H1 (cell line): ENCODE results near the gene SLC25A36. TPM values are rescaled to one million over a fixed set of nuclear protein-coding genes. Genes with fewer than 3 reads are reported as not detected.

Source experiments
- CTCF ChIA-PET: fragments of 300-600 bp; sonication (Branson Sonifier 250); formaldehyde crosslinking; loops from one replicate; lab custom pipeline; 2021; ENCODE audit not compliant: partially characterized antibody; lab: Charles Lee
- POLR2A ChIA-PET: fragments of 300-600 bp; sonication (Branson Sonifier 250); formaldehyde crosslinking; loops from one replicate; lab custom pipeline; 2021; ENCODE audit warnings: inconsistent platforms; ENCODE audit not compliant: partially characterized antibody; lab: Charles Lee
- DNase-seq, 2 experiments: peaks; one replicate each; pipeline versions ENCODE4 v3.0.0 to v3.0.0-alpha.2; 2010 to 2022; ENCODE audit warnings: low spot score in 2 of 2, low read depth in 1 of 2, mixed read lengths in 1 of 2
- FAIRE-seq: peaks from 2 replicates; lab custom pipeline; 2011; peaks lifted over from hg19 to GRCh38; lab: Jason Lieb, UNC
- H2AFZ ChIP-seq: 2 replicates; pipeline ENCODE4 v1.8.1; 2012; ENCODE audit warnings: low read length, inconsistent platforms
- H2AK5ac ChIP-seq: 2 replicates; pipeline ENCODE4 v1.6.1; 2013; ENCODE audit warnings: low read depth, low read length
- H2BK120ac ChIP-seq: replicated peaks from 2 replicates; pipeline ENCODE3; 2013; ENCODE audit warnings: low read depth, low read length, inconsistent platforms
- H2BK12ac ChIP-seq: 2 replicates; pipeline ENCODE4 v1.6.1; 2013; ENCODE audit warnings: low read depth, low read length
- H2BK15ac ChIP-seq: 2 replicates; pipeline ENCODE4 v1.6.1; 2013; ENCODE audit warnings: low read length
- H2BK20ac ChIP-seq: 2 replicates; pipeline ENCODE4 v1.6.1; 2013; ENCODE audit warnings: low read length
- H2BK5ac ChIP-seq: 2 replicates; pipeline ENCODE4 v1.6.1; 2013; ENCODE audit warnings: low read depth, low read length
- H3K14ac ChIP-seq: 2 replicates; pipeline ENCODE4 v1.6.1; 2013; ENCODE audit warnings: inconsistent platforms; ENCODE audit not compliant: insufficient read length
- H3K18ac ChIP-seq: 2 replicates; pipeline ENCODE4 v1.6.1; 2013; ENCODE audit warnings: low read length; ENCODE audit errors: extremely low read depth
- H3K23ac ChIP-seq: 2 replicates; pipeline ENCODE4 v1.6.1; 2013; ENCODE audit warnings: inconsistent platforms; ENCODE audit not compliant: insufficient read length
- H3K23me2 ChIP-seq: 2 replicates; pipeline ENCODE4 v1.6.1; 2013; ENCODE audit warnings: low read depth, low read length
- H3K27ac ChIP-seq: 2 replicates; pipeline ENCODE4 v1.6.1; 2011; ENCODE audit warnings: low read depth, low read length, inconsistent platforms
- H3K27me3 ChIP-seq, 4 experiments: replicated peaks in 1 of 4; 1 replicate in 1 of 4; 2 replicates in 3 of 4; pipeline versions ENCODE4 v1.6.1 to v1.8.1; 2011 to 2013; ENCODE audit warnings: low read length in 3 of 4, mild to moderate bottlenecking in 3 of 4, inconsistent platforms in 2 of 4, mixed read lengths in 2 of 4, moderate library complexity in 1 of 4; ENCODE audit not compliant: control insufficient read depth in 3 of 4, insufficient read depth in 3 of 4; ENCODE audit errors: extremely low read depth in 1 of 4
- H3K36me3 ChIP-seq, 4 experiments: 2 replicates each; pipeline versions ENCODE4 v1.6.1 to v1.8.1; 2011 to 2013; ENCODE audit warnings: mild to moderate bottlenecking in 4 of 4, low read length in 3 of 4, moderate library complexity in 2 of 4, control low read depth in 1 of 4, inconsistent platforms in 1 of 4; ENCODE audit not compliant: insufficient read depth in 4 of 4, control insufficient read depth in 2 of 4
- H3K4ac ChIP-seq: replicated peaks from 2 replicates; pipeline ENCODE3; 2013; ENCODE audit warnings: low read length, low read depth, mixed read lengths, inconsistent platforms; ENCODE audit not compliant: insufficient read length
- H3K4me1 ChIP-seq, 4 experiments: replicated peaks in 1 of 4; 1 replicate in 1 of 4; 2 replicates in 3 of 4; pipeline versions ENCODE4 v1.6.1 to v1.8.1; 2011 to 2013; ENCODE audit warnings: low read length in 3 of 4, inconsistent platforms in 2 of 4, mixed read lengths in 1 of 4; ENCODE audit not compliant: insufficient read depth in 4 of 4, control insufficient read depth in 3 of 4
- H3K4me2 ChIP-seq, 2 experiments: 2 replicates each; pipeline versions ENCODE4 v1.6.1 to v1.8.1; 2011 to 2013; ENCODE audit warnings: low read depth in 2 of 2, low read length in 2 of 2, control low read depth in 1 of 2, inconsistent platforms in 1 of 2, mild to moderate bottlenecking in 1 of 2; ENCODE audit not compliant: insufficient read depth in 1 of 2
- H3K4me3 ChIP-seq, 4 experiments: fragments of 200-600, 300-600 bp in 1 of 4; sonication (generic), shearing (Covaris generic), sonication (Bioruptor Twin) in 1 of 4; 2 replicates each; pipeline versions ENCODE4 v1.5.1 to v1.8.1; 2011 to 2016; ENCODE audit warnings: low read length in 4 of 4, low read depth in 3 of 4, control low read depth in 2 of 4, inconsistent platforms in 2 of 4, mild to moderate bottlenecking in 2 of 4, mixed read lengths in 1 of 4, moderate library complexity in 1 of 4; ENCODE audit not compliant: insufficient read depth in 2 of 4; ENCODE audit errors: extremely low read depth in 1 of 4
- H3K56ac ChIP-seq: replicated peaks from 2 replicates; pipeline ENCODE3; 2013; ENCODE audit warnings: low read depth, mild to moderate bottlenecking, mixed read lengths, low read length, inconsistent platforms; ENCODE audit not compliant: insufficient read length
- H3K79me1 ChIP-seq: 2 replicates; pipeline ENCODE4 v1.6.1; 2013; ENCODE audit warnings: low read depth, low read length, control low read depth
- H3K79me2 ChIP-seq, 2 experiments: 2 replicates each; pipeline versions ENCODE4 v1.6.1 to v1.8.1; 2012 to 2013; ENCODE audit warnings: low read length in 2 of 2, mild to moderate bottlenecking in 2 of 2, inconsistent platforms in 1 of 2; ENCODE audit not compliant: insufficient read depth in 2 of 2, control insufficient read depth in 1 of 2
- H3K9ac ChIP-seq, 4 experiments: replicated peaks in 1 of 4; 1 replicate in 1 of 4; 2 replicates in 3 of 4; pipeline versions ENCODE4 v1.6.1 to v1.8.1; 2011 to 2013; ENCODE audit warnings: low read depth in 3 of 4, low read length in 3 of 4, control low read depth in 2 of 4, mild to moderate bottlenecking in 2 of 4, moderate library complexity in 2 of 4, inconsistent platforms in 1 of 4; ENCODE audit errors: extremely low read depth in 1 of 4
- H3K9me3 ChIP-seq, 2 experiments: 2 replicates each; pipeline versions ENCODE4 v1.6.1 to v1.8.1; 2012 to 2013; ENCODE audit warnings: mild to moderate bottlenecking in 2 of 2, moderate library complexity in 2 of 2, control low read depth in 1 of 2, inconsistent platforms in 1 of 2, low read depth in 1 of 2, low read length in 1 of 2, mixed read lengths in 1 of 2; ENCODE audit not compliant: insufficient read depth in 2 of 2
- H4K20me1 ChIP-seq, 2 experiments: replicated peaks in 1 of 2; 2 replicates each; pipeline versions ENCODE3 to v1.8.1; 2011 to 2013; ENCODE audit warnings: inconsistent platforms in 2 of 2, low read length in 2 of 2, mild to moderate bottlenecking in 1 of 2; ENCODE audit not compliant: insufficient read depth in 2 of 2, control insufficient read depth in 1 of 2
- H4K5ac ChIP-seq: 2 replicates; pipeline ENCODE4 v1.6.1; 2013; ENCODE audit warnings: low read length, low read depth, mixed read lengths, inconsistent platforms; ENCODE audit not compliant: insufficient read length
- H4K8ac ChIP-seq: 2 replicates; pipeline ENCODE4 v1.8.0; 2013; ENCODE audit warnings: mild to moderate bottlenecking, moderate library complexity, low read length, inconsistent platforms; ENCODE audit not compliant: insufficient read depth; ENCODE audit errors: extremely low read depth
- H4K91ac ChIP-seq: replicated peaks from 2 replicates; pipeline ENCODE3; 2013; ENCODE audit warnings: low read length, mixed read lengths, inconsistent platforms; ENCODE audit not compliant: insufficient read length
- ATF3 ChIP-seq: IDR thresholded peaks from 2 replicates; pipeline ENCODE4 v1.6.1; 2011; ENCODE audit warnings: low read depth, mild to moderate bottlenecking, low read length; ENCODE audit not compliant: insufficient read depth
- CBX8 ChIP-seq: fragments of 300-800, 300-1000 bp; sonication (generic); IDR thresholded peaks from 2 replicates; pipeline ENCODE4 v1.7.1; 2016; ENCODE audit warnings: low read depth, low read length, borderline replicate concordance
- CHD1 ChIP-seq: IDR thresholded peaks from 2 replicates; pipeline ENCODE4 v1.6.1; 2012; ENCODE audit warnings: low read depth, low read length, improper control_type of control experiment
- CHD2 ChIP-seq: IDR thresholded peaks from 2 replicates; pipeline ENCODE4 v1.6.1; 2012; ENCODE audit warnings: low read length, improper control_type of control experiment
- CTBP2 ChIP-seq: IDR thresholded peaks from 2 replicates; pipeline ENCODE4 v1.7.0; 2011; ENCODE audit warnings: borderline replicate concordance, mild to moderate bottlenecking, moderate library complexity, mixed read lengths, low read length; ENCODE audit not compliant: insufficient read depth, insufficient read length
- FOSL1 ChIP-seq: IDR thresholded peaks from 2 replicates; pipeline ENCODE4 v1.6.1; 2011; ENCODE audit warnings: mild to moderate bottlenecking, low read depth, low read length, moderate library complexity; ENCODE audit not compliant: insufficient read depth
- GTF2F1 ChIP-seq: IDR thresholded peaks from 2 replicates; pipeline ENCODE4 v1.6.1; 2012; ENCODE audit warnings: low read depth, low read length, improper control_type of control experiment, borderline replicate concordance
- HDAC6 ChIP-seq: IDR thresholded peaks from one replicate; pipeline ENCODE4 v1.7.1; 2012; ENCODE audit warnings: low read depth, mild to moderate bottlenecking, inconsistent platforms, low read length, moderate library complexity
- MAFK ChIP-seq: IDR thresholded peaks from 2 replicates; pipeline ENCODE4 v1.6.1; 2012; ENCODE audit warnings: low read depth, mild to moderate bottlenecking, improper control_type of control experiment, low read length
- POLR2A ChIP-seq, 2 experiments: IDR thresholded peaks; 1 replicate in 1 of 2; 2 replicates in 1 of 2; pipeline ENCODE4 v1.6.1; 2011; ENCODE audit warnings: low read depth in 2 of 2, low read length in 2 of 2, mild to moderate bottlenecking in 2 of 2; ENCODE audit errors: control extremely low read depth in 1 of 2
- POU5F1 ChIP-seq: IDR thresholded peaks from 2 replicates; pipeline ENCODE4 v1.6.1; 2011; ENCODE audit warnings: low read depth, mild to moderate bottlenecking, low read length, moderate library complexity
- RBBP5 ChIP-seq: IDR thresholded peaks from 2 replicates; pipeline ENCODE4 v1.7.1; 2012; ENCODE audit warnings: low read depth, mild to moderate bottlenecking, inconsistent platforms, low read length, moderate library complexity, borderline replicate concordance
- SIN3A ChIP-seq, 2 experiments: IDR thresholded peaks in 1 of 2; conservative IDR thresholded peaks in 1 of 2; 2 replicates each; pipeline ENCODE4 v1.6.1; 2011 to 2012; ENCODE audit warnings: low read length in 2 of 2, improper control_type of control experiment in 1 of 2, low read depth in 1 of 2, mild to moderate bottlenecking in 1 of 2
- SP1 ChIP-seq: IDR thresholded peaks from 2 replicates; pipeline ENCODE4 v1.6.1; 2011; ENCODE audit warnings: low read depth, low read length
- TCF12 ChIP-seq: IDR thresholded peaks from 2 replicates; pipeline ENCODE4 v1.6.1; 2011; ENCODE audit warnings: low read depth, mild to moderate bottlenecking, low read length
- WGBS, 2 experiments: shearing (Covaris generic) in 1 of 2; methylation state at CpG; one replicate each; pipeline versions ENCODE4 v1.1.6 to v1.1.7; 2013 to 2015; ENCODE audit warnings: low lambda C conversion rate in 2 of 2, mixed read lengths in 2 of 2, inconsistent platforms in 1 of 2, low coverage in 1 of 2, missing lambda C conversion rate in 1 of 2; ENCODE audit not compliant: insufficient replicate concordance in 2 of 2, insufficient coverage in 1 of 2, insufficient read length in 1 of 2; ENCODE audit errors: extremely low coverage in 1 of 2, missing lambda C conversion rate in 1 of 2; 5-methylcytosine and 5-hydroxymethylcytosine counted together
- polyA plus RNA-seq, 7 experiments: library from polyadenylated mRNA; depleted of rRNA in 3 of 7; stranded (reverse) in 5 of 7; unstranded in 2 of 7; fragments of >200 nt in 5 of 7; fragments of 200-250 nt in 2 of 7; gene quantifications; 1 replicate in 5 of 7; 2 replicates in 1 of 7; 4 replicates in 1 of 7; pipeline versions ENCODE4 v1.2.1 to v1.2.3, GENCODE V29; 2011 to 2013; ENCODE audit warnings: missing spikeins in 2 of 7, mixed read lengths in 2 of 7
- total RNA-seq: library from RNA; stranded (reverse); fragmentation: NEBNext Ultra II Directional; extraction: Animal tissue kit (Norgen Biotek cat#: 25700); gene quantifications from 2 replicates; pipeline ENCODE4 v1.2.1, GENCODE V29; 2021

The SLC25A36 gene
- total and polyA plus RNA-seq, 2 of the 8 experiments (the other 6 are each of a cell fraction or from before 2014, with no cell fraction given), result 42.9 to 71.8 TPM

- H3K14ac ChIP-seq, result no peak overlapping the region
- no peak overlapping the region for H3K18ac ChIP-seq
- no peak overlapping the region for H2BK15ac ChIP-seq
- H4K8ac ChIP-seq, result no peak overlapping the region
- no peak for DNase-seq
- H3K79me2 ChIP-seq, result no peaks in the 10 kb centered on the region
- no peak overlapping the region for H2BK5ac ChIP-seq
- H4K91ac ChIP-seq, result no peak overlapping the region
- ChIA-PET POLR2A (no interaction called here), CTCF (interaction anchor here (0.8 to 3.3 kb wide), 9 partner anchors 9 to 296 kb away, joined by 3 to 18 read pairs (median 5); no protein-coding TSS in a partner anchor)
- H3K56ac ChIP-seq, result no peak overlapping the region
- H3K27me3 ChIP-seq, result no peaks in the 10 kb centered on the region
- H2BK20ac ChIP-seq, result no peak overlapping the region
- H3K36me3 ChIP-seq, result no peaks in the 10 kb centered on the region
- H3K23ac ChIP-seq, result no peak overlapping the region
- no peak for FAIRE-seq
- no peaks in the 10 kb centered on the region for H4K20me1 ChIP-seq
- H3K79me1 ChIP-seq, result no peaks in the 10 kb centered on the region
- no peak overlapping the region for H2AK5ac ChIP-seq
- no peak overlapping the region for H2BK12ac ChIP-seq
- H3K4ac ChIP-seq, result no peak overlapping the region
- no peaks in the 10 kb centered on the region for H3K23me2 ChIP-seq
- 61% methylated on average over 3 of the region's 3 CpGs; no CpG with 5 or more reads in 1 of the 2 experiments for WGBS, 2 experiments
- no peak overlapping the region; the same call in 1 of the 2 replicates for H2AFZ ChIP-seq
- no peak overlapping the region for H3K9ac ChIP-seq
- H3K9me3 ChIP-seq, result no peaks in the 10 kb centered on the region
- H2BK120ac ChIP-seq, result no peak overlapping the region
- H4K5ac ChIP-seq, result no peak overlapping the region
- no peaks in the 10 kb centered on the region for H3K4me1 ChIP-seq
- H3K4me3 ChIP-seq, result no peak overlapping the region
- no peak overlapping the region for H3K27ac ChIP-seq
- no peak overlapping the region for H3K4me2 ChIP-seq
- TF ChIP-seq POLR2A (IDR thresholded peaks at IDR 0.05; ENCODE audit: control extremely low read depth in 1 of 2, low read depth in 2 of 2, low read length in 2 of 2) (no peak), GTF2F1 (no peak), POU5F1 (no peak), RBBP5 (no peak), FOSL1 (no peak), MAFK (no peak), CHD2 (no peak), HDAC6 (no peak), CBX8 (no peak), TCF12 (no peak), ATF3 (no peak), CHD1 (no peak), SIN3A (conservative IDR thresholded peaks at IDR 0.05 in 1 of 2, IDR thresholded peaks at IDR 0.05 in 1 of 2; ENCODE audit: low read depth in 1 of 2, low read length in 2 of 2) (no peak), CTBP2 (no peak), SP1 (no peak)
Measured at GRCh38 chr3:140896997-140897396, 44.6 kb upstream of the SLC25A36 start.
